Spleen (tissue), 11 donors: ENCODE results near the gene GRK5. TPM values are rescaled to one million over a fixed set of nuclear protein-coding genes. Genes with fewer than 3 reads are reported as not detected.

Source experiments
- DNase-seq: peaks from one replicate; pipeline ENCODE4 v3.0.0-alpha.2; 2020
- H3K27ac ChIP-seq, 8 donors: fragments of 200-600 bp; sonication (generic) in 7 of 8; 1 replicate in 4 of 8; 2 replicates in 4 of 8; pipeline versions ENCODE4 v1.5.0 to v1.8.0; 2016 to 2021; ENCODE audit warnings: inconsistent platforms in 4 of 8, mild to moderate bottlenecking in 4 of 8, moderate library complexity in 1 of 8
- H3K27me3 ChIP-seq, 7 donors: fragments of 200-600 bp; sonication (generic) in 6 of 7; replicated peaks in 1 of 7; 1 replicate in 4 of 7; 2 replicates in 3 of 7; pipeline versions ENCODE4 v1.5.0 to v1.8.0; 2016 to 2021; ENCODE audit warnings: inconsistent platforms in 3 of 7, mild to moderate bottlenecking in 1 of 7
- H3K36me3 ChIP-seq, 6 donors: fragments of 200-600 bp; sonication (generic) in 5 of 6; 1 replicate in 4 of 6; 2 replicates in 2 of 6; pipeline versions ENCODE4 v1.5.0 to v1.8.0; 2016 to 2021; ENCODE audit warnings: inconsistent platforms in 2 of 6
- H3K4me1 ChIP-seq, 6 donors: fragments of 200-600 bp; sonication (generic) in 5 of 6; 1 replicate in 3 of 6; 2 replicates in 3 of 6; pipeline versions ENCODE4 v1.5.0 to v1.8.0; 2016 to 2021; ENCODE audit warnings: inconsistent platforms in 3 of 6
- H3K4me3 ChIP-seq, 8 donors: fragments of 200-600 bp; sonication (generic) in 7 of 8; 1 replicate in 4 of 8; 2 replicates in 4 of 8; pipeline versions ENCODE4 v1.5.0 to v1.8.0; 2016 to 2021; ENCODE audit warnings: inconsistent platforms in 4 of 8, mild to moderate bottlenecking in 4 of 8, moderate library complexity in 2 of 8
- H3K9me3 ChIP-seq, 8 donors: fragments of 200-600 bp; sonication (generic) in 7 of 8; 1 replicate in 4 of 8; 2 replicates in 4 of 8; pipeline versions ENCODE4 v1.5.0 to v1.8.0; 2016 to 2021; ENCODE audit warnings: inconsistent platforms in 4 of 8
- POLR2A ChIP-seq, 3 donors: fragments of 450-650 bp; IDR thresholded peaks; one replicate each; pipeline ENCODE4 v1.5.1; 2017; ENCODE audit warnings: antibody characterized with exemption in 3 of 3, mild to moderate bottlenecking in 1 of 3
- POLR2AphosphoS5 ChIP-seq, 3 donors: sonication (generic); formaldehyde crosslinking; IDR thresholded peaks; one replicate each; pipeline ENCODE4 v1.5.1; 2017; ENCODE audit warnings: antibody characterized with exemption in 3 of 3
- WGBS, 5 donors: extraction: QIAGEN DNeasy Blood & Tissue Kit in 3 of 5; methylation state at CpG; one replicate each; pipeline versions ENCODE4 v1.1.5 to v1.1.7; 2013 to 2018; 5-methylcytosine and 5-hydroxymethylcytosine counted together
- intact Hi-C: fragments of 100-400 bp; cut with DNase I; formaldehyde crosslinking; loops from one replicate; pipeline ENCODE4 v1.15.0; 2023; ENCODE audit warnings: low total_unique reads
- polyA plus RNA-seq, 3 donors: library from polyadenylated mRNA; stranded (reverse); fragments of 200-250 nt; gene quantifications; one replicate each; pipeline ENCODE4 v1.2.1, GENCODE V29; 2013
- total RNA-seq, 7 donors: library from RNA; depleted of rRNA in 3 of 7; stranded (reverse); fragments of >200 nt in 3 of 7; fragmentation: NEBNext Ultra II Directional in 4 of 7; extraction: Animal tissue kit (Norgen Biotek cat#: 25700) in 4 of 7; gene quantifications; one replicate each; pipeline versions ENCODE4 v1.1.0 to v1.2.1, GENCODE V29; 2016 to 2021
- TF ChIP-seq, protein P1 (sequence below), 11 experiments: fragments of 200-600 bp in 7 of 11; fragments of 450-650 bp in 4 of 11; sonication (generic) in 4 of 11; IDR thresholded peaks in 8 of 11; conservative IDR thresholded peaks in 3 of 11; 1 replicate in 7 of 11; 2 replicates in 4 of 11; pipeline versions ENCODE4 v1.4.0 to v1.8.0; 2016 to 2021; ENCODE audit warnings: antibody characterized with exemption in 11 of 11, inconsistent platforms in 4 of 11, mild to moderate bottlenecking in 1 of 11
- donor health status: healthy with polysubstance abuse.
- donor health status: DM: no; HTN: no; CAD: no; lungs with moderate emphysema.
- donor health status: DM: no; HTN: no; CAD: no.
- donor health status: Bipolar disorder and iron deficiency.
- donor health status: healthy.
- donor health status: DM: no; HTN: no; CAD: no.
- donor health status: DM: yes; HTN: yes; CAD: no.

GRK5 gene
- total and polyA plus RNA-seq, 10 donors: 15.5 to 85.2 (median 52.1) TPM

DNA sequence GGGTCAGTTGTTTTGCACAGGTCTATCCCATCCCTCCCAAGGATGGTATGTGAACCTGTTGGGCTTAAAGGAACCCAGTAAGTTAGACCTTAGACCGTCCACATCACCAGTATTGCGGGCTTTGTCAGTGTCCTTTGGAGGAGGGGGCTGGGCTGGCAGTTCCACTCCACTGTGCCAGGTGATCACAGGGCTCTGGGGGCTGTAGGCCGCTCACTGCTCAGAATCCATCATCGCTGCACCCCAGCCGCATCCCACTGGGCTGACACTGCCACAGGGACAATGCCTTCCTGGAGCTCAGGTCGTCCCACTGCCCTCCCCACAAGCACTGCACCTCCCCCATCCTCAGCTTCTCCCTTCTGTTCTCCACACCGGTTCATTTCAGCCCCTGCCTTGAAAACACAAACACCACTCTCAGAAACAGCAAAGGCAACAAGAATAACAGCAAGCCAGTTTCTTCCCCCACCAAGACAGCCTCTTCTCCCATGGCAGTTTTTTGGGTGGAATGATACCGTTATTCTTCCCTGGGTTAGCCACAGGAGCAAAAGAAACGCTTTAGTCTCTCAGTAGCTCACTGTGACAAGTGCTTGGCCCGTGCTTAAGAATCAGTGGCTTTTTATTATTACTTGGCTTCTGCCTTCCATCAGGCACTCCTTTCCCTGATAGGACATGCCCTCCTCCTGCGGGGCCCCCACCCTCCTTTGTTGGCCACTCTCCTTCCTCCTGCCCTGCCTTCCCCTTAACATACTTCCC, 111.2 kb downstream of the GRK5 start:
- DNase-seq: no peak
- Histone ChIP-seq H3K36me3 (peaks cover 0 to 6% (median 0%) of the 10 kb centered on the region in 6 donors), H3K9me3 (no peaks in the 10 kb centered on the region), H3K27ac (peak overlapping the region in 1 of 8 donors; percentile 64), H3K27me3 (no peaks in the 10 kb centered on the region), H3K4me1 (peaks cover 22 to 95% (median 77%) of the 10 kb centered on the region in 6 donors), H3K4me3 (no peak overlapping the region)
- intact Hi-C loops: no loop called here
- TF ChIP-seq, protein P1, sequence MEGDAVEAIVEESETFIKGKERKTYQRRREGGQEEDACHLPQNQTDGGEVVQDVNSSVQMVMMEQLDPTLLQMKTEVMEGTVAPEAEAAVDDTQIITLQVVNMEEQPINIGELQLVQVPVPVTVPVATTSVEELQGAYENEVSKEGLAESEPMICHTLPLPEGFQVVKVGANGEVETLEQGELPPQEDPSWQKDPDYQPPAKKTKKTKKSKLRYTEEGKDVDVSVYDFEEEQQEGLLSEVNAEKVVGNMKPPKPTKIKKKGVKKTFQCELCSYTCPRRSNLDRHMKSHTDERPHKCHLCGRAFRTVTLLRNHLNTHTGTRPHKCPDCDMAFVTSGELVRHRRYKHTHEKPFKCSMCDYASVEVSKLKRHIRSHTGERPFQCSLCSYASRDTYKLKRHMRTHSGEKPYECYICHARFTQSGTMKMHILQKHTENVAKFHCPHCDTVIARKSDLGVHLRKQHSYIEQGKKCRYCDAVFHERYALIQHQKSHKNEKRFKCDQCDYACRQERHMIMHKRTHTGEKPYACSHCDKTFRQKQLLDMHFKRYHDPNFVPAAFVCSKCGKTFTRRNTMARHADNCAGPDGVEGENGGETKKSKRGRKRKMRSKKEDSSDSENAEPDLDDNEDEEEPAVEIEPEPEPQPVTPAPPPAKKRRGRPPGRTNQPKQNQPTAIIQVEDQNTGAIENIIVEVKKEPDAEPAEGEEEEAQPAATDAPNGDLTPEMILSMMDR (IDR thresholded peaks at IDR 0.05 in 8 of 11, conservative IDR thresholded peaks at IDR 0.05 in 3 of 11): no peak
- no peak for TF ChIP-seq POLR2A (IDR thresholded peaks at IDR 0.05)
- no peak for TF ChIP-seq POLR2AphosphoS5 (IDR thresholded peaks at IDR 0.05)
- WGBS, 5 donors: 59 to 72% (median 65%) methylated on average over 10 to 11 of the region's 11 CpGs

DNA sequence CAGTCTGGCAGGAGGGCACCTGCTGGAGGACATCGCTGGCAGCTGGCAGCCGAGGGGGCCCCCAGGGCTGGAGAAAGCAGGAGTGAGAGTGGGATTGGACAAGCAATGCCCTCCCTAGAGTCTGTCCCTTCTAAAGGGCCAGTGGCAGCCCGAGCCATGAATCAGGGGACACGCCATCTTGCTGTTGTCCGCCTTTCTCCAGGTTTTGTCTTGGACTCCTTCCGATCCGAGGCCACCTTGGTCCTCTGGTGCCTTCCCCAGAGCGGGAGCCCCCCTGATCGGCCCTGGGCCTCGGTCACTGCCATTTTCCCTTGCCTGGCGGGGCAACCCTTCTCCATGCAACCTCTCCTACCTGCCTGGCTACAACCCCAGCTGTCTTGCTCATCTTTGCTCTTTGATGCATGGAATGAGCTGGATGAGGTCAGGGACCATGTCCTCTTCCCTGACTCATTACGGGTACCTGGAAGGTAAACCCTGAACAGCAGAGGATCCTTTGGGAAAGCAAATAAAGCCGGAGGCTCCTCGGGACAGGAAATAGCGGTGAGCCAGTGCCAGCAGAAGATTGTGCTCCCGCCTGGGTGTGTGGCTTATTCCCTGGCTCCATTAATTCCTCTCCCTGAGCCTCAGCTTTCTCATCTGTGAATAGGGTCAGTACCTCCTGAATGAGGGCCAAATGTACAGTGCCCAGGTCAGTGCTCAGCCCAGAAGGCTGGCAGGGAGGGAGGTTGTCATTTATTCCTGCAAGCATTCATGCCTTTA, 112.0 kb downstream of the GRK5 start:
- H3K4me3 ChIP-seq: no peak overlapping the region
- H3K9me3 ChIP-seq: no peaks in the 10 kb centered on the region
- 71 to 87% (median 82%) methylated on average over 14 to 16 of the region's 16 CpGs for WGBS, 5 donors
- H3K27ac ChIP-seq: peak overlapping the region in 1 of 8 donors; percentile 64
- intact Hi-C loops: no loop called here
- no peaks in the 10 kb centered on the region for H3K27me3 ChIP-seq
- peak in 1 of 3 donors; percentile 20 for TF ChIP-seq POLR2AphosphoS5 (IDR thresholded peaks at IDR 0.05)
- no peak for TF ChIP-seq POLR2A (IDR thresholded peaks at IDR 0.05)
- TF ChIP-seq, protein P1 (IDR thresholded peaks at IDR 0.05 in 8 of 11, conservative IDR thresholded peaks at IDR 0.05 in 3 of 11): no peak
- no peak for DNase-seq
- peaks cover 17 to 88% (median 69%) of the 10 kb centered on the region in 6 donors for H3K4me1 ChIP-seq
- H3K36me3 ChIP-seq: peaks cover 0 to 6% (median 0%) of the 10 kb centered on the region in 6 donors

DNA sequence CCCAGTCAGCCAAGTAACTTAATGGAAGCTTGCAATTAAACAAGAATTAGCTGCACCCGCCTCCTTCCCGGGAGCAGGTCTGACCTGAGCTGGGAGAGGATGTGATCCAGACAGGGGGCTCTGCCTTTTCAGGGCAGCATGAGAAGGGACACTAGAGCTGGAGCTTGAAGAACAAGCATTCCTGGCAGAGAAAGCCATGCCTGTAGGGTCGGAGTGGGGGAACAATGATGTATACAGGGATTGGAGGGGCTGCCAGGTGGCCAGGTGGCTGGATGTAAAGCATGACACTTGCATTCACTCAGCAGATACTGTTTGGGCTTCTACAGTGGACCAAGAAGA, 112.5 kb downstream of the GRK5 start:
- H3K27ac ChIP-seq: no peak overlapping the region
- WGBS, 5 donors: 90 to 96% (median 93%) methylated on average over 3 of the region's 3 CpGs
- no peak for TF ChIP-seq POLR2AphosphoS5 (IDR thresholded peaks at IDR 0.05)
- no peak for TF ChIP-seq POLR2A (IDR thresholded peaks at IDR 0.05)
- no peak for DNase-seq
- H3K36me3 ChIP-seq: peaks cover 0 to 6% (median 0%) of the 10 kb centered on the region in 6 donors
- no peak overlapping the region for H3K4me3 ChIP-seq
- H3K9me3 ChIP-seq: no peaks in the 10 kb centered on the region
- peaks cover 11 to 82% (median 64%) of the 10 kb centered on the region in 6 donors for H3K4me1 ChIP-seq
- no peaks in the 10 kb centered on the region for H3K27me3 ChIP-seq
- intact Hi-C loops: no loop called here

DNA sequence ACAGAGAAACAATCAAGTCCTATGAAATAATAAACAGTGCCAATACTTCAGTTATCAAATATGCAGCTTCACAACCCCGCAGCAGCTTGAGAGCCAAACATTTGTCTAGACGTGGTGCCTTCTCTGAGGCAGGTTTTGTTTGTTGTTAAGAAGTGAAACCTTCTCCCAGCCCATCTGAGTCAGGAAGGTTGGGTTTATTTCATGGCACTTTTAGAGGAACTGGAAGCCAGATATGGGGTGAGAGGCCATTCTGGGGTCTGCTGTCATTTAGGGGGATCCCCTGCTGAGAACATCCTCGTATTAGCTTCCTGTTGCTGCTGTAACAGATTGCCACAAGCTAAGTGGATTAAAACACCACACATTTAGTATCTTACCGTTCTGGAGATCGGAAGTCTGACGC, 113.6 kb downstream of the GRK5 start:
- no peak overlapping the region for H3K4me3 ChIP-seq
- WGBS, 5 donors: 54 to 70% (median 63%) methylated on average over 6 of the region's 6 CpGs
- intact Hi-C loops: no loop called here
- H3K36me3 ChIP-seq: peaks cover 0 to 10% (median 0%) of the 10 kb centered on the region in 6 donors
- DNase-seq: no peak
- no peaks in the 10 kb centered on the region for H3K27me3 ChIP-seq
- H3K9me3 ChIP-seq: no peaks in the 10 kb centered on the region
- H3K27ac ChIP-seq: peak overlapping the region in 1 of 8 donors; percentile 53
- TF ChIP-seq POLR2A (IDR thresholded peaks at IDR 0.05): no peak
- TF ChIP-seq, protein P1 (IDR thresholded peaks at IDR 0.05 in 8 of 11, conservative IDR thresholded peaks at IDR 0.05 in 3 of 11): no peak
- no peak for TF ChIP-seq POLR2AphosphoS5 (IDR thresholded peaks at IDR 0.05)
- peaks cover 4 to 71% (median 53%) of the 10 kb centered on the region in 6 donors for H3K4me1 ChIP-seq
